BJ (cell line): Measurements from ENCODE around the gene TRIAP1. TPM values are rescaled to one million over a fixed set of nuclear protein-coding genes. Genes with fewer than 3 reads are reported as not detected.

Source experiments
- polyA plus RNA-seq: library from polyadenylated mRNA; depleted of rRNA; stranded (reverse); fragments of >200 nt; gene quantifications from 2 replicates; pipeline ENCODE4 v1.2.3, GENCODE V29; 2011; rRNA removed

TRIAP1 gene
- polyA plus RNA-seq, 1 experiment: 24.7 TPM

Other genes starting within 250 kb of the TRIAP1 start
- 5,978 and 8,955 TPM in 2 replicates for gene RPLP0, start 245.3 kb downstream of the TRIAP1 start, polyA plus RNA-seq
- 23.9 and 41.8 TPM in 2 replicates for gene PXN, start 180.7 kb downstream of the TRIAP1 start, polyA plus RNA-seq
- gene RNU4-2, start 154.5 kb downstream of the TRIAP1 start, polyA plus RNA-seq: not detected in 2 replicates
- gene RNU4-1, start 153.1 kb downstream of the TRIAP1 start, polyA plus RNA-seq: not detected in 2 replicates
- gene SIRT4, start 144.1 kb downstream of the TRIAP1 start, polyA plus RNA-seq: 1.2 and 1.5 TPM in 2 replicates
- gene PLA2G1B, start 118.6 kb downstream of the TRIAP1 start, polyA plus RNA-seq: not detected in 2 replicates
- not detected in 2 replicates for gene MSI1, start 77.2 kb downstream of the TRIAP1 start, polyA plus RNA-seq
- gene COX6A1, start 8.3 kb downstream of the TRIAP1 start, polyA plus RNA-seq: 362 and 557 TPM in 2 replicates
- 14.8 and 17.9 TPM in 2 replicates for gene GATC, start 60 bp upstream of the TRIAP1 start, polyA plus RNA-seq
- gene SRSF9, start 23.4 kb upstream of the TRIAP1 start, polyA plus RNA-seq: 88.0 and 108 TPM in 2 replicates
- gene DYNLL1, start 49.7 kb upstream of the TRIAP1 start, polyA plus RNA-seq: 358 and 610 TPM in 2 replicates
- 27.7 and 44.4 TPM in 2 replicates for gene COQ5, start 82.8 kb upstream of the TRIAP1 start, polyA plus RNA-seq
- 64.1 and 98.8 TPM in 2 replicates for gene RNF10, start 88.0 kb upstream of the TRIAP1 start, polyA plus RNA-seq
- 46.7 and 48.0 TPM in 2 replicates for gene POP5, start 135.0 kb upstream of the TRIAP1 start, polyA plus RNA-seq
- gene CABP1, start 194.2 kb upstream of the TRIAP1 start, polyA plus RNA-seq: 0.32 TPM in 1 of 2 replicates, not detected in the other
- gene MLEC, start 240.8 kb upstream of the TRIAP1 start, polyA plus RNA-seq: 34.3 and 49.4 TPM in 2 replicates